Stimulated activated CD8-positive, alpha-beta memory T cell treated with anti-CD3 and anti-CD28 coated beads, Interleukin-2, amount 100 ng/mL, for 1 hour (primary cell): ENCODE results near the gene STIM2.
A peak's percentile ranks its signal among the peaks of the same experiment; 100 is the strongest.
"Not testable (repeated sequence)": the region's sequence is repeated elsewhere in the genome, so short reads cannot be mapped to it uniquely, and the experiment has no call there.

Source experiments
- DNase-seq, 2 donors: peaks; one replicate each; pipeline ENCODE4 v3.0.0-alpha.2; 2020; ENCODE audit warnings: low read depth in 2 of 2

Gene STIM2

GRCh38 chr4:26867914-26868684 lies 7.5 kb downstream of the STIM2 start:
- no peak for DNase-seq

GRCh38 chr4:26870576-26871262 lies 10.1 kb downstream of the STIM2 start:
- DNase-seq, result no peak

- DNase-seq, result no peak
Measured at GRCh38 chr4:26871611-26872010, 11.0 kb downstream of the STIM2 start.

GRCh38 chr4:26873391-26874026 lies 12.9 kb downstream of the STIM2 start:
- DNase-seq, result peak; percentile 28 to 33

- no peak for DNase-seq
Measured at GRCh38 chr4:26874110-26874509, 13.5 kb downstream of the STIM2 start.

GRCh38 chr4:26877406-26877805 lies 16.8 kb downstream of the STIM2 start:
- no peak for DNase-seq

GRCh38 chr4:26877961-26878360 lies 17.3 kb downstream of the STIM2 start:
- DNase-seq, result no peak

- DNase-seq, result no peak
Measured at GRCh38 chr4:26878794-26879391, 18.3 kb downstream of the STIM2 start.

- DNase-seq, result no peak
Measured at GRCh38 chr4:26879805-26880204, 19.2 kb downstream of the STIM2 start.

- no peak for DNase-seq
Measured at GRCh38 chr4:26884026-26884425, 23.4 kb downstream of the STIM2 start.

- DNase-seq, result no peak
Measured at GRCh38 chr4:26884486-26884988, 23.9 kb downstream of the STIM2 start.

GRCh38 chr4:26885912-26886274 lies 25.3 kb downstream of the STIM2 start:
- DNase-seq, result peak in 1 of 2 donors; percentile 9

GRCh38 chr4:26887143-26887542 lies 26.5 kb downstream of the STIM2 start:
- DNase-seq, result no peak

- DNase-seq, result no peak
Measured at GRCh38 chr4:26887809-26888208, 27.2 kb downstream of the STIM2 start.

- DNase-seq, result no peak
Measured at GRCh38 chr4:26889356-26889755, 28.7 kb downstream of the STIM2 start.

GRCh38 chr4:26891054-26891453 lies 30.4 kb downstream of the STIM2 start:
- no peak for DNase-seq

GRCh38 chr4:26891867-26892266 lies 31.2 kb downstream of the STIM2 start:
- no peak for DNase-seq

GRCh38 chr4:26892480-26893150 lies 32.0 kb downstream of the STIM2 start:
- no peak for DNase-seq

GRCh38 chr4:26893491-26893890 lies 32.9 kb downstream of the STIM2 start:
- no peak for DNase-seq

GRCh38 chr4:26894881-26895280 lies 34.2 kb downstream of the STIM2 start:
- DNase-seq, result not testable (repeated sequence)

GRCh38 chr4:26896636-26897035 lies 36.0 kb downstream of the STIM2 start:
- DNase-seq, result no peak

GRCh38 chr4:26899991-26900390 lies 39.4 kb downstream of the STIM2 start:
- no peak for DNase-seq
